IPS-15b (cell line): ENCODE results near the gene MANEAL.
"Not testable (repeated sequence)": the region's sequence is repeated elsewhere in the genome, so short reads cannot be mapped to it uniquely, and the experiment has no call there.

Experiments
- H3K27me3 ChIP-seq: one replicate; pipeline ENCODE4 v1.6.1; 2013; ENCODE audit warnings: low read length; ENCODE audit not compliant: control insufficient read depth, insufficient read depth
- H3K36me3 ChIP-seq: one replicate; pipeline ENCODE4 v1.6.1; 2013; ENCODE audit warnings: low read length; ENCODE audit not compliant: control insufficient read depth, insufficient read depth
- H3K4me1 ChIP-seq: one replicate; pipeline ENCODE4 v1.6.1; 2013; ENCODE audit warnings: mild to moderate bottlenecking, low read length; ENCODE audit not compliant: control insufficient read depth, insufficient read depth
- H3K4me3 ChIP-seq: one replicate; pipeline ENCODE4 v1.5.1; 2013; ENCODE audit warnings: low read depth, low read length
- H3K9ac ChIP-seq: one replicate; pipeline ENCODE4 v1.6.1; 2013; ENCODE audit warnings: low read depth, mild to moderate bottlenecking, low read length
- H3K9me3 ChIP-seq: one replicate; pipeline ENCODE4 v1.6.1; 2013; ENCODE audit warnings: mild to moderate bottlenecking, low read length; ENCODE audit not compliant: control insufficient read depth, insufficient read depth

Gene MANEAL

DNA sequence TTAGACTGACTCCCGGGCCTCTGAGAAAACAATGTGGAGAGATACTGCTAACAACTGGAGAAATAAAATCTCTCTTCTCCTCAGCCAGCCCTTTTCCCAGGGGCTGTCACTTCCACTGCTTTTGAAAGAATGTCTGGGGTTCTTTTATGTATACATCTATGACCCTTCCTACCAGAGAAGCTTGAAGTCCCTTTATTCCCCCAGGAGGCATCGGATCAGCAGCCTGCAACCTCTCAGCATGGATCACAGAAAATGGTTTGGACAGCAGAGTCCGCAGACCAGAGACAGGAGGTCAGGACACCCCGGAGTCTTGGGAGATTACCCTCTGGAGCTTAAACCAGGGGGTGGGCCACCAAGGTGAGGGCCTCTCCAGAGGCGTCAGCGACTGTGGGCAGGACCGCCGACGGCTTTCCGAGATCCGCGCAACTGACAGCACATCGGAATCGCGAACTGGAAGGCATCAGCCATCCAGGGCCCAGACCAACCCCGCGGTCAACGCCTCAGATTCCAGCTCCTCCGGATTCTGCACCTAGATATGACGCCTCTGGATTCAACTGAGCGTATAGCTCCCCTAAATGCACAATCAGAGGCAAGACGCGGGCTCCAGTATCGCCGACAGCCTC is 29.7 kb upstream of the MANEAL start:
- Histone ChIP-seq H3K9ac (no peak overlapping the region), H3K4me3 (peak overlapping the region; percentile 18), H3K27me3 (peaks cover 86% of the 10 kb centered on the region), H3K36me3 (no peaks in the 10 kb centered on the region), H3K4me1 (peaks cover 9% of the 10 kb centered on the region), H3K9me3 (no peaks in the 10 kb centered on the region)

DNA sequence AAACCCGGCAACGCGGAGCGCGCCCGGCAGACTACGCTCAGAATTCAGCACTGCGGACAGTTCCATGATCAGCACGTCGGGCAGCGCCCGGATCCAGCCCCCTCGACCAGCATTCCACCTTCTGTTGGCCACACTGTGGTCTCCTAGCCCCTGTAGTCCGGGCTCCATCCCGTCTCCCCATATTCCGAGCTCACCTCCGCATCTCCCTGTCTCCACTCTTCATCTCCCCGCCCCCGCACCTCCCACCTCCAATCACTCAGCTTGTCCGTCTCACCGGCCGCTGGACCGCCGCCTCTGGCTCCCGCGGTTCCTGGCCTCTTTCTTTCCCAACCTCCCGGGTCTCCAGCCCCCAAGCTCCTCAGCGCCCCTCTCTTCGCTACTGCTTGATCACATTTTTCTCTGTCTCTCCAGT is 29.2 kb upstream of the MANEAL start:
- peak overlapping the region; percentile 56 for H3K4me3 ChIP-seq
- peaks cover 85% of the 10 kb centered on the region for H3K27me3 ChIP-seq
- H3K4me1 ChIP-seq = peaks cover 9% of the 10 kb centered on the region

DNA sequence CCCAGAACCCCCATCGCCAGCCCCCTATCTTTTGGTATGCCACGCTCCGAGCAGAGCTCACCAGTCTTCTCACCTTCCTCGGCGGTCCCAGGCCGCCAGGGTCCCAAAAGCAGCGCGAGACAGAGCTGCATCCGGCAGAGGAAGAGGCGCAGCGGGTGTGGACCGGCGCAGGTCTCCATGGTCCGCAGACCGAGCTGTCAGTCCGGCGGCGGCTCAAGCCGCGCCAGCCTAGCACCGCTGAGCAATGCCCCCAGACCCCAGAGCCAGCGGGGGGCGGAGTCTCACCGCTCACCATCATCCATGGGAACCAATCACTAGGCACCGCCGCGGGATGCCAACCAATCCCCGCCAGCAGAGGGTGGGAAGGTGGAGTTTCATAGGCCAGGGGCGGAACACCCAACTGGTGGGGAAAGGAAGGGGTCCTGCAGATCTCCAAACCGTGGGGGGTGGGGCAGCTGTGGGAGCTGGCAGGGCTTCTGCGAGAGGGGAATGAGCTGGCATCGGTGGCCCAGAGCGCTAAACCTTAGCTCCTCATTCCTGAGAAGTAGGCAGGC is 28.7 kb upstream of the MANEAL start, which contains the start of gene EPHA10:
Gene EPHA10, minus strand, starts transcription at position 233 of the 554 bp plus-strand sequence. Its CDS starts 54 bp downstream, at position 179.
- Histone ChIP-seq H3K27me3 (peaks cover 85% of the 10 kb centered on the region), H3K9ac (no peak within 1 kb of the TSS), H3K4me1 (peaks cover 9% of the 10 kb centered on the region), H3K36me3 (no peaks in the 10 kb centered on the region), H3K9me3 (no peaks in the 10 kb centered on the region), H3K4me3 (peak within 1 kb of the TSS; percentile 56)

More for the DNA sequence above, 29.2 kb upstream of the MANEAL start:
- Histone ChIP-seq H3K9me3 (no peaks in the 10 kb centered on the region), H3K36me3 (no peaks in the 10 kb centered on the region), H3K9ac (no peak overlapping the region)

DNA sequence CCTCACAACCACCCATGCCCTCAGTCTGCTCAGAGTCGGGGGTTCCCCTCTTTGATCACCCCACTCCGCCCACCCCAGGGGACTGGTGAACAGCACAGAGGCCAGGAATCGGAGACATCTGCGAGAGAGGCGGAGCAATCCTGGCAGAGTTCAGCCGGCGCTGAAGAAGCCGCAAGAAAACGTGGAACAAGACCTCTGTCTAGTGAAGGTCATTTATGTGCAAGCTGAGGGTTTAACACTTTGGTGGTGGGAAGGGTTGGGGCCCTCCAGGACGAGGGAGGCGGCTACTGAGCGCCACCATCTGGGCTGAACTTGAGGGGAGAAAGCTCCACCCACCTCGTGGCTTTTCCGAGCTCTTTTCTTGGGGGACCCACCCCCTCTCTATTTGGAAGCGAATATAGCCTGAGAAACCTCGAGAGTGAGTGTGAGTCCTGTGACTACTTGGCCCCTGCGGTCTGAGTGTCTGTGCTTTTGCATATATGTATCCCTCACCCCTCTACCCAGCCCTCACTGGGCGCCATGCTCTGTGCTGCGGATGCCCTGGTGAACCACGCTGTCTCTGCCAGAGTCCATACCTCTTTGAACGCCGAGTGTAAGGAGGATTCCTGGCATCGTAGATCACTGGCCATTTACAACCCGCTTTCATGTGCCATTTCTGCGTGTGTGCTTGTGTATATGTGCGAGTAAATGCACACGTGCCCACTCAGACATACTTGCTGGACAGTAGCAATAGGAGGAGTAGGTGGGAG is 27.6 kb upstream of the MANEAL start:
- Histone ChIP-seq H3K4me3 (peak overlapping the region; percentile 56), H3K9ac (no peak overlapping the region)

DNA sequence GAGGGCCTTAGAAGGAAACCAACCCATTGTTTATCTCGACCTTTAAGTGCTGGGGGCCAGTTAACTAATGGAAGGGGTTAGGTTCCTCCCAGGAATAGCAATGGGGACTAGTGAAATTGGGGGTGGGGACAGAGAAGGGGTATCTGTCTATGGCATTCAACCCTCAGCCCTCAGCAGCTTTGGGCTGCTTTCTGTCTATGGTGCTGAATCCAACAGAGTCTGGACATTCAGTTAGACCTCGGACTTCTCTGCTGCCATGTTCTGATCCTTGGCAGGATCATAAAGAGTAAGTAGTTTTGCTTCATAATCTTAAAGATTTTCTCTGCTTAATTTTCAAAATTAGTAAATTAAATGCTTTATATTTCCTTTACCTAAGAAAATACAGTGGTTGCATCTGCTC is 26.2 kb upstream of the MANEAL start:
- no peak overlapping the region for H3K9ac ChIP-seq
- peaks cover 76% of the 10 kb centered on the region for H3K27me3 ChIP-seq
- no peaks in the 10 kb centered on the region for H3K36me3 ChIP-seq

More for the DNA sequence above, 27.6 kb upstream of the MANEAL start:
- no peaks in the 10 kb centered on the region for H3K36me3 ChIP-seq
- peaks cover 85% of the 10 kb centered on the region for H3K27me3 ChIP-seq
- H3K4me1 ChIP-seq = peaks cover 9% of the 10 kb centered on the region
- H3K9me3 ChIP-seq = no peaks in the 10 kb centered on the region

DNA sequence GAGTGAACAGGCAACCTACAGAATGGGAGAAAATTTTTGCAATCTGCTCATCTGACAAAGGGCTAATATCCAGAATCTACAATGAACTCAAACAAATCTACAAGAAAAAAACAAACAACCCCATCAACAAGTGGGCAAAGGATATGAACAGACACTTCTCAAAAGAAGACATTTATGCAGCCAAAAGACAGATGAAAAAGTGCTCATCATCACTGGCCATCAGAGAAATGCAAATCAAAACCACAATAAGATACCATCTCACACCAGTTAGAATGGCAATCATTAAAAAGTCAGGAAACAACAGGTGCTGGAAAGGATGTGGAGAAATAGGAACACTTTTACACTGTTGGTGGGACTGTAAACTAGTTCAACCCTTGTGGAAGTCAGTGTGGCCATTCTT is 22.2 kb upstream of the MANEAL start:
- H3K36me3 ChIP-seq, H3K4me1 ChIP-seq, H3K9ac ChIP-seq, H3K4me3 ChIP-seq, H3K9me3 ChIP-seq: not testable (repeated sequence)
- H3K27me3 ChIP-seq = peaks cover 37% of the 10 kb centered on the region

More for the DNA sequence above, 26.2 kb upstream of the MANEAL start:
- Histone ChIP-seq H3K4me1 (peaks cover 9% of the 10 kb centered on the region), H3K9me3 (no peaks in the 10 kb centered on the region), H3K4me3 (peak overlapping the region; percentile 20)

DNA sequence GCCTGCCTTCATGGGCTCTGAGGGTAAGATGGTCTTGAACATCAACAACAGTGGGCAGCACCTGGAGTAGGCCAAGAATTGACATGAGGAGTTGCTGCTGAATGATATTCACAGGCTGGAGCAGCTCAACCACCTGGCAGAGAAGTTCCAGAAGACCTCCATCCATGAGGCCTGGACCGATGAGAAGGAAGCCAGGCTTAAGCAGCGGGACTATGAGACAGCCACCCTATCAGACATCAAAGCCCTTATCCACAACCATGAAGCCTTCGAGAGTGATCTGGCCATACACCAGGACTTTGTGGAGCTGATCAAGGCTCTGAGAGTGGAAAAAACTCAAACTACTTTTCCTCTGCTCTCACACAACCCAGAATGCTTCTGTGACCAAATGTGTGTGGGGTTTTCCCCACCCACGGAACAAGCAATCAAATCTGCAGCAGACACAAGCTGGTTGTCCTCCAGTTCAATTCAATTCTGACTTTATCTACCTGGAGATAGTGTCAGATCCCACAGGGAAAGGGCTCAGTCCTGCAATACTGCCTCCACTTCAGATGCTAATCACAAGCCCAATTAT is 16.6 kb upstream of the MANEAL start:
- Histone ChIP-seq H3K4me3 (no peak overlapping the region), H3K27me3 (peaks cover 10% of the 10 kb centered on the region), H3K9ac (no peak overlapping the region), H3K36me3 (no peaks in the 10 kb centered on the region), H3K4me1 (no peaks in the 10 kb centered on the region), H3K9me3 (no peaks in the 10 kb centered on the region)

DNA sequence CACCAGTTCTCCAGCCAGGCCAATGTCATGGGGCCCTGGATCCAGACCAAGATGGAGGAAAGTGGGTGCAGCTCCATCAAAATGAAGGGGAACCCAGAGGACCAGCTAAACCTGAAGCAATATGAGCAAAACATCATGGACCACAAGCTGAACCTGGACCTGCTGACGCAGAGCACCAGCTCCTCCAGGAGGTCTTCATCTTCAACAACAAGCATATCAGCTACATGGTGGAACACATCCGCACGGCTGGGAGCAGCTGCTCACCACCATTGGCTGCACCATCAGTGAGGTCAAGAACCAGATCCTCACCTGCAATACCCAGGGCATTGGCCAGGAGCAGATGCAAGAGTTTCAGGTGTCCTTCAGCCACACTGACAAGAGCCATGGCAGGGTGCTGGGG is 15.0 kb upstream of the MANEAL start:
- Histone ChIP-seq H3K4me1 (no peaks in the 10 kb centered on the region), H3K9ac (no peak overlapping the region)

DNA sequence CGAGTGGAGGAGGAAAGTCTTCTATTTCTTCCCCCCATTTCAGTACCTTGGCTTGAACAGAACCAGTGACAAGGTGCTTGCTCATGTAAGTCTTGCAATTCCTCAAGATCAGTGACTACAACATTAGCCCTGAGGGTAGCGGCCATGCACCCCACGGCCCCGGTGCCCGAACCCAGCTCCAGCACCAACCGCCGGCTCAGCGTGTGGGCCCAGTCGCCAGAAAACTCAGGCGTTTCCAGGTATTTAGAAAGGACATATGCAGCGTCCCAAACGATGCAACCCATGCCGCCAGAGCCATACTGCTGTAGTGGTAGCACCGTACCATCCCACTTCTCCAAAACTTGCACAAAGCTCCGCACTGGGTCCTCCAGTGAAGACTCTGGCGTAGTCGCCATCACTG is 11.2 kb upstream of the MANEAL start:
- H3K4me3 ChIP-seq = no peak overlapping the region
- no peaks in the 10 kb centered on the region for H3K4me1 ChIP-seq
- peaks cover 4% of the 10 kb centered on the region for H3K27me3 ChIP-seq
- no peaks in the 10 kb centered on the region for H3K9me3 ChIP-seq
- no peaks in the 10 kb centered on the region for H3K36me3 ChIP-seq
- no peak overlapping the region for H3K9ac ChIP-seq

More for the DNA sequence above, 15.0 kb upstream of the MANEAL start:
- Histone ChIP-seq H3K27me3 (peaks cover 10% of the 10 kb centered on the region), H3K4me3 (no peak overlapping the region), H3K36me3 (no peaks in the 10 kb centered on the region), H3K9me3 (no peaks in the 10 kb centered on the region)

DNA sequence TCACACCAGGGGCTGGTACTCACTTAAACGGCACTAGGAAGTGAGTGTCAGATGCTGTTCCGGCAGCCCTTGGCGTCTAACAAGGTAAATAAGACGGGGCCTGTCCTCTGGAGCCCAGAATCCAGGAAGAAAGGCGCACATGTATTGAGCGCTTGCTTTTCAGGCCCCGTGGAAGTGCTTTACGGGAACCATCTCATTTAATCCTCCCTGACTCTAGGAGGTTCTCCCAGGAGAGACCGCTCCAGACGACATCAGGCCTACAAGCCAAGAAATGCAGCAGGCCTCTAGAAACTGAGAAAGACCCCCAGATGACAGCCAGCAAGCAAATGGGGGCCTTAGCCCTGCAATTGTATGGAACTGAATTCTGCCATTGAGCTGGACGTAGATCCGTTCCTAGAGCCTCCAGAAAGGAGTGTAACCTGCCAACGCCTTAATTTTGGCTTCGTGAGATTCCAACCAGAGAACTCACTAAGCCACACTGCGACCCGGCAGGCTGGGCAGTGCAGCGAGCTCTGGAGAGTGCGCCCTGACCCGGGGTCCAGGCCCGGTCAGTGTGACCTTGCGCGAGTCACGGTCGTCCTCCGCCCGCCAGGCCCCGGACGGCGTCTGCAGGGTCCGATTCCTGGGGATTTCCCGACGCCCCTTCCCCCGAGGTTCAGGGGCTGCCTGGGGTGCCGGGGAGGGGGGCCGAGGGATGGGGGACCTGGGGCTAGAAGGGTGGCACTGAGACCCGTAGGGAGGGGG is 532 bp upstream of the MANEAL start:
- no peak overlapping the region for H3K9ac ChIP-seq
- H3K4me3 ChIP-seq = peak overlapping the region; percentile 66
- no peaks in the 10 kb centered on the region for H3K36me3 ChIP-seq
- H3K27me3 ChIP-seq = peaks cover 47% of the 10 kb centered on the region
- no peaks in the 10 kb centered on the region for H3K9me3 ChIP-seq
- H3K4me1 ChIP-seq = no peaks in the 10 kb centered on the region
